ENCODE results near the gene ATXN3L.

DNA sequence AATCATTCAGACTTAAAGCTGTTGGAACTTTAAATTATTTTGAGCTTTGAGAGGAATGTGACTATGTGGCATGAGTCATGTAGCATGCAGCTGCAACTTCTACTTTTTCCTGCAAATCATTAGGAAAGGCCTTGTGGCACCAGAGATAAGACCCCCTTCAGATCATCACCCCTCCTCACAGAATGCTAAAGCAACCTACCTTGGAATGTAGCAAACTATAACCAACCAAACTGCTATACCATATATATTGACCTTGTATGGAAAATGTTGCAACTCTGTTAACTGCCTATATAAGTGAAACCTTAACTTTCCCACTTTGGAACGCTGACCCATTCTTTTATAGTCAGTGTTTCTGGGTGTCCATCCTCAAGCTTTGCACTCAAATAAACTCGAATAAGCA is 32.0 kb downstream of the ATXN3L start:
- TF ChIP-seq, protein P1, sequence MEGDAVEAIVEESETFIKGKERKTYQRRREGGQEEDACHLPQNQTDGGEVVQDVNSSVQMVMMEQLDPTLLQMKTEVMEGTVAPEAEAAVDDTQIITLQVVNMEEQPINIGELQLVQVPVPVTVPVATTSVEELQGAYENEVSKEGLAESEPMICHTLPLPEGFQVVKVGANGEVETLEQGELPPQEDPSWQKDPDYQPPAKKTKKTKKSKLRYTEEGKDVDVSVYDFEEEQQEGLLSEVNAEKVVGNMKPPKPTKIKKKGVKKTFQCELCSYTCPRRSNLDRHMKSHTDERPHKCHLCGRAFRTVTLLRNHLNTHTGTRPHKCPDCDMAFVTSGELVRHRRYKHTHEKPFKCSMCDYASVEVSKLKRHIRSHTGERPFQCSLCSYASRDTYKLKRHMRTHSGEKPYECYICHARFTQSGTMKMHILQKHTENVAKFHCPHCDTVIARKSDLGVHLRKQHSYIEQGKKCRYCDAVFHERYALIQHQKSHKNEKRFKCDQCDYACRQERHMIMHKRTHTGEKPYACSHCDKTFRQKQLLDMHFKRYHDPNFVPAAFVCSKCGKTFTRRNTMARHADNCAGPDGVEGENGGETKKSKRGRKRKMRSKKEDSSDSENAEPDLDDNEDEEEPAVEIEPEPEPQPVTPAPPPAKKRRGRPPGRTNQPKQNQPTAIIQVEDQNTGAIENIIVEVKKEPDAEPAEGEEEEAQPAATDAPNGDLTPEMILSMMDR (conservative IDR thresholded peaks at IDR 0.05; ENCODE audit: low read depth, low read length) = no peak
- no peak for TF ChIP-seq EZH2 (IDR thresholded peaks at IDR 0.05; ENCODE audit: borderline replicate concordance, low read depth, low read length, poor library complexity, severe bottlenecking)

Data from A673 (cell line).